Brain microvascular endothelial cell (primary cell): Measurements from ENCODE around the gene ETF1.

Source experiments
- DNase-seq: peaks from one replicate; pipeline ENCODE4 v3.0.0-alpha.2; 2020
- H3K27ac ChIP-seq: fragments of 250-450 bp; sonication (Bioruptor Pico); 2 replicates; pipeline ENCODE4 v1.5.1; 2020; ENCODE audit warnings: mild to moderate bottlenecking, moderate library complexity
- H3K27me3 ChIP-seq: fragments of 250-450 bp; sonication (Bioruptor Pico); replicated peaks from 2 replicates; pipeline ENCODE4 v1.5.1; 2020; ENCODE audit warnings: mild to moderate bottlenecking
- H3K36me3 ChIP-seq: fragments of 250-450 bp; sonication (Bioruptor Pico); replicated peaks from 2 replicates; pipeline ENCODE4 v1.5.1; 2020; ENCODE audit warnings: mild to moderate bottlenecking
- H3K4me3 ChIP-seq: 2 replicates; pipeline ENCODE4 v1.5.1; 2011; ENCODE audit warnings: low read depth, mild to moderate bottlenecking, control low read depth, low read length, moderate library complexity
- in situ Hi-C: cut with HindIII; loops from 2 replicates; pipeline ENCODE4 v1.10.0; 2017; ENCODE audit warnings: low sequenced_read_pairs, low pct_ligation_motif_present
- TF ChIP-seq, protein P1 (sequence below): IDR thresholded peaks from 2 replicates; pipeline ENCODE4 v1.5.1; 2011; ENCODE audit warnings: low read depth, mild to moderate bottlenecking, moderate library complexity, low read length, control low read depth, inconsistent platforms; ENCODE audit errors: missing control alignments

ETF1 gene

DNA sequence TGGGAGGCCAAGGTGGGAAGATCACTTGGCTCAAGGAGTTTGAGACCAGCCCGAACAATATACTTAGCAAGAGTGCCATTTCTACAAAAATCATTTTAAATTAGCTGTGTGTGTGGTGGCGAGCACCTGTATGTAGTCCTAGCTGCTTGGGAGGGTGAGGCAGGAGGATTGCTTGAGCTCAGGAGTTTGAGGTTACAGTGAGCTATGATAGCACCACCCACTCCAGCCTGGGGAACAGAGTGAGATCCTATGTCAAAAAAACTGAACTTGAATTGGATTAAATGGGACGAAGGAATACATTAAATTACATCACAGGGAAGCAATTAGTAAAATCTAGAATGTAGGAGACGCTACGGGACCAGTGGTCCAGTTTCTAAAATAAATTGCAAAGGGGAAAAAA is 6.4 kb upstream of the ETF1 start:
- TF ChIP-seq, protein P1, sequence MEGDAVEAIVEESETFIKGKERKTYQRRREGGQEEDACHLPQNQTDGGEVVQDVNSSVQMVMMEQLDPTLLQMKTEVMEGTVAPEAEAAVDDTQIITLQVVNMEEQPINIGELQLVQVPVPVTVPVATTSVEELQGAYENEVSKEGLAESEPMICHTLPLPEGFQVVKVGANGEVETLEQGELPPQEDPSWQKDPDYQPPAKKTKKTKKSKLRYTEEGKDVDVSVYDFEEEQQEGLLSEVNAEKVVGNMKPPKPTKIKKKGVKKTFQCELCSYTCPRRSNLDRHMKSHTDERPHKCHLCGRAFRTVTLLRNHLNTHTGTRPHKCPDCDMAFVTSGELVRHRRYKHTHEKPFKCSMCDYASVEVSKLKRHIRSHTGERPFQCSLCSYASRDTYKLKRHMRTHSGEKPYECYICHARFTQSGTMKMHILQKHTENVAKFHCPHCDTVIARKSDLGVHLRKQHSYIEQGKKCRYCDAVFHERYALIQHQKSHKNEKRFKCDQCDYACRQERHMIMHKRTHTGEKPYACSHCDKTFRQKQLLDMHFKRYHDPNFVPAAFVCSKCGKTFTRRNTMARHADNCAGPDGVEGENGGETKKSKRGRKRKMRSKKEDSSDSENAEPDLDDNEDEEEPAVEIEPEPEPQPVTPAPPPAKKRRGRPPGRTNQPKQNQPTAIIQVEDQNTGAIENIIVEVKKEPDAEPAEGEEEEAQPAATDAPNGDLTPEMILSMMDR, result no peak
- no peak for DNase-seq
- in situ Hi-C loops, result no loop called here
- H3K4me3 ChIP-seq, result no peak overlapping the region
- no peak overlapping the region for H3K27ac ChIP-seq
- peaks cover 14% of the 10 kb centered on the region for H3K36me3 ChIP-seq
- no peaks in the 10 kb centered on the region for H3K27me3 ChIP-seq

DNA sequence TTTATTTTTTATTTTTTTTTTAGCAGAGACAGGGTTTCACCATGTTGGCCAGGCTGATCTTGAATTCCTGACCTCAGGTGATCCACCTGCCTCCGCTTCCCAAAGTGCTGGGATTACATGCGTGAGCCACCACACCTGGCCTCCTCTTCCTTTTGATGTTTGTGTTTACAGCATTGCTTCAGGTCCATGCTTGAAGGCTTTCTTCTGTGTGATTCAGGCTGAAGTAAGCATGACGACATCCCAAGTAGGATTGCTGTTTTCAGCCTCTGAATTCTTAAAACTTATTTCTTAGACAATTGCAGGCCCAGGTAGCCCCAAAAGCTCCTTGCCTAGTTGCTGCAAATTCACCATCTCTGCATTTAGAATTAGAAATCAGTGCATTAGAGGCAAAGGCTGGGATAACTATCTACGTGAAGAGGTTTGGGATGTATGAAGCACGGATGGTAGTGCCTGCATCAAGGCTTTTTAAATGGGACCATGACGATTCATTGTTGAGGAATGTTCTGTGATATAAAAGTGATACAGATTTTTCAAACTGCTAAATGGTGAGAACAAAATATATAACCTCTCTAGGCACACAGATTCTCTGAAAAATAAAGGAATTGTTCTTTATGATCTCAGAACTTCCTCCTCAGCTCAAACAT is 3.0 kb upstream of the ETF1 start:
- Histone ChIP-seq H3K36me3 (no peaks in the 10 kb centered on the region), H3K27ac (peak overlapping the region; percentile 22), H3K27me3 (no peaks in the 10 kb centered on the region), H3K4me3 (no peak overlapping the region)
- no peak for DNase-seq
- TF ChIP-seq, protein P1, result no peak
- in situ Hi-C loops, result no loop called here

DNA sequence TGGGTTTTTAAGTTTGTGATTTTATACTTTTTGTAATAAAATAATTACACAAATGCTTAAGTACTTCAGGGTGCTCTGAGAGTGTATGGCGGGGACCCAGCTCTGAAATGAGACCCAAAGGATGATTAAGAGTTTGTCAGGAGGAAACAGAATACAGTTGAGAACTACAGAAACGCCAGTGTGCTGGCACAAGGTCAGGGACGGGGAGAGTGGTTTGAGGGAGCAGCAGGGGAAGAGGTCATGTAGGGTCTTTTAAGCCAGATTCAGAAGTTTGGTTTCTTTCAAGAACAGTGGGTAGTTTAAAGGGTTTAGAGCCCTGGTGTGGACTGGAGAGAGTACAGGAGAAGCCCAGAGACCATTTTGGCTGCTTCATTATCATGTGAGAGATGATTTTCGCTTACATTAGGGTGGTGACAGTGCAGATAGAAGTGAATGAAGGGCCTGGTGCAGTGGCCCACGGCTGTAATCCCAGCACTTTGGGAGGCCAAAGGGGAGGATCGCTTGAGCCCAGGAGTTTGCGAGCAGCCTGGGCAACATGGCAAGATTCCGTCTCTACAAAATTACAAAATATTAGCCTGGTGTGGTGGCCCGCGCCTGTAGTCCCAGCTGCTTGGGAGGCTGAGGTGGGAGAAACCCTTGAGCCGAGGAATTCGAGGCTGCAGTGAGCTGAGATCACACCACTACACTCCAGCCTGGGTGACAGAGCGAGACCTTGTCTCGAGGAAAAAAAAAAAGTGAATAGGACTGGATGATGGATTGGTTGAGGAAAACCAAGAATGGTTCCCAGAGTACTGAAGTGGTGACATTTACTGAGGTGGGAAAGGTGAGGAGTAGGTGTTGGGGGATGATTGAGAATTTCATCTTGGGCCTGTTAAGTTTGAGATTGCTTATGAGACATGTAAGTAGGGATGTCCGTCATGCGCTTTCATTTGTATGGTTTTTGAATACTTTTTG is 1.4 kb upstream of the ETF1 start:
- in situ Hi-C loops, result no loop called here
- H3K27me3 ChIP-seq, result no peaks in the 10 kb centered on the region
- TF ChIP-seq, protein P1, result no peak
- peak overlapping the region; percentile 99 for H3K27ac ChIP-seq
- H3K36me3 ChIP-seq, result peaks cover 2% of the 10 kb centered on the region
- peak overlapping the region; percentile 97 for H3K4me3 ChIP-seq
- DNase-seq, result peak; percentile 13

DNA sequence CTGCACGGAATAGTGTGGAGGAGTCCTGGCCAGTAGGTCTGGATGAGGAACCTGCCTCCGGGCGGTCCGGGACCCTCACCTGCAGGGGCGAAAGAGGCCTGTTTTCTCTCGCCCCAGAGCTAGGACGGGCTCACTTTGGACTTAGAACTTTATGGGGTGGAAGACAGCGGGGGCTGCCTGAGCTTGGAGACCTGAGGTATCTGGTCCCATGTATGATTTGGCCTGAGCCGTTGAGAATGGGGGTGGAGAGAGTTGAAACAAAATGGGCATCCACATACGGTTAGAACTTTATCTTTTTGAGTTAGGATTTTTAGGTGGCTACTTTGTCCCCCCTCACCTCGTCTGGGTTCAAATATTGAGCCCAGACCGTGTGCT is 681 bp upstream of the ETF1 start:
- Histone ChIP-seq H3K27ac (peak overlapping the region; percentile 99), H3K27me3 (no peaks in the 10 kb centered on the region), H3K36me3 (peaks cover 4% of the 10 kb centered on the region), H3K4me3 (peak overlapping the region; percentile 97)
- no peak for DNase-seq
- in situ Hi-C loops, result no loop called here
- TF ChIP-seq, protein P1, result no peak

DNA sequence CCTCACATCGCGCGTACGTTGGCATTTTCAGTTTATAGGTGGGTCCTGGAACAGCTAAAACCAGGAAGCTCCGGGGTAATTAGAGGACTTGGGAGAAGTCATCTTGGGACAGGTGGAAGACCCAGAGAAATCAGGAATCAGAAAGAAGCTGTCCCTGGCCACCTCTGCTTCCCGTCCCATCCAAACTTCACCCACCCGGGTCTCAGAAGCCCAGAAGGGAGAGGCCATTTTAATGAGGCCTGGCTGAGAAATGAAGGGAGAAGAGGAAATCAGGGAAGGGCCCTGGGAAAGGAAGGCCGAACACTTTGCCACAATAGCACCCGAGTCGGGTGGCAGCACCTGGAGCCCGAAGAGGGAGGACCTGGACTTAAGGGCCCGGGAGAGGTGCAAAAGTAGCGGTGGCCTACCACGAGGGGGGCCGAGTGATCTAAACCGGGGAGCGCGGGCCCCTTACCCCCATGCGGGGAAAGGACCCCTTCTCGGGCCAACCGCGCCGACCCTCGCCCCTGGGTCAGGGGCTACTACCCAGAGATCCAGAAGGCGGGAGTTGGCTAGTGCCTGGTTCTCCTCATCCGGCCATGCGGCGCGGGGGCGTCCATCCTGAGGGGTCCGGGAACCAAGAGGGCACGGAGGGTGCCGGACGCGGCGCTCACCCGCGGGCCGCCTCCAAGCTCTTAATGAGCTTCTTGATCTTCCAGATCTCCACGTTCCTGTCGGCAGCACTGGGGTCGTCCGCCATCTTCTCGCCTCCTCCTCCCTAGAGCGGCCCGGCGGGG is 668 bp downstream of the ETF1 start:
- DNase-seq, result no peak
- Histone ChIP-seq H3K27me3 (no peaks in the 10 kb centered on the region), H3K27ac (peak overlapping the region; percentile 96), H3K4me3 (peak overlapping the region; percentile 99), H3K36me3 (peaks cover 8% of the 10 kb centered on the region)
- TF ChIP-seq, protein P1, result peak; percentile 8
- in situ Hi-C loops, result no loop called here
